ENCODE measurements around the gene PURB. TPM values are rescaled to one million over a fixed set of nuclear protein-coding genes. Genes with fewer than 3 reads are reported as not detected.
"Not testable (repeated sequence)": the region's sequence is repeated elsewhere in the genome, so short reads cannot be mapped to it uniquely, and the experiment has no call there.

The PURB gene
- polyA plus RNA-seq (2013, experiment 1 of 2; ENCODE audit: insufficient read length) = 20.8 TPM
- polyA plus RNA-seq (2013, experiment 2 of 2; ENCODE audit: insufficient read length) = 24.1 TPM

- peak; percentile 98 for DNase-seq
These were observed at the start of gene PURB for GRCh38 chr7:44885394-44886317. Gene PURB, minus strand, starts transcription at chr7:44885530. Its CDS starts 182 bp downstream, at chr7:44885348.

GRCh38 chr7:44935016-44935415 lies 49.7 kb upstream of the PURB start:
- no peak for DNase-seq

GRCh38 chr7:44934510-44934909 lies 49.2 kb upstream of the PURB start:
- DNase-seq = not testable (repeated sequence)

GRCh38 chr7:44930921-44931320 lies 45.6 kb upstream of the PURB start:
- DNase-seq = no peak

GRCh38 chr7:44922351-44922694 lies 37.0 kb upstream of the PURB start:
- DNase-seq = no peak

GRCh38 chr7:44921607-44922350 lies 36.4 kb upstream of the PURB start:
- peak; percentile 73 for DNase-seq

- no peak for DNase-seq
These were observed 34.8 kb upstream of the PURB start for GRCh38 chr7:44920119-44920518.

- DNase-seq = no peak
These were observed 32.7 kb upstream of the PURB start for GRCh38 chr7:44918029-44918428.

GRCh38 chr7:44917465-44917864 lies 32.1 kb upstream of the PURB start:
- no peak for DNase-seq

- no peak for DNase-seq
These were observed 29.8 kb upstream of the PURB start for GRCh38 chr7:44914992-44915607.

- no peak for DNase-seq
These were observed 27.5 kb upstream of the PURB start for GRCh38 chr7:44912775-44913347.

GRCh38 chr7:44911911-44912310 lies 26.6 kb upstream of the PURB start:
- DNase-seq = no peak

- DNase-seq = no peak
These were observed 24.5 kb upstream of the PURB start for GRCh38 chr7:44909596-44910389.

GRCh38 chr7:44906965-44907364 lies 21.6 kb upstream of the PURB start:
- no peak for DNase-seq

GRCh38 chr7:44905002-44905635 lies 19.8 kb upstream of the PURB start:
- no peak for DNase-seq

GRCh38 chr7:44899443-44899842 lies 14.1 kb upstream of the PURB start:
- no peak for DNase-seq

- DNase-seq = no peak
These were observed 12.7 kb upstream of the PURB start for GRCh38 chr7:44898039-44898438.

- peak; percentile 57 for DNase-seq
These were observed 12.0 kb upstream of the PURB start for GRCh38 chr7:44897309-44897708.

- no peak for DNase-seq
These were observed 9.7 kb upstream of the PURB start for GRCh38 chr7:44894888-44895580.

- no peak for DNase-seq
These were observed 8.4 kb upstream of the PURB start for GRCh38 chr7:44893710-44894234.

- DNase-seq = no peak
These were observed 6.5 kb upstream of the PURB start for GRCh38 chr7:44891791-44892190.
